HEK293T (cell line): Measurements from ENCODE around the gene GMDS.

ENCODE experiments used
- ARNT ChIP-seq: fragments of 450-650 bp; IDR thresholded peaks from 2 replicates; pipeline ENCODE4 v1.6.1; 2017; ENCODE audit warnings: mild to moderate bottlenecking
- BHLHE40 ChIP-seq: fragments of 450-650 bp; IDR thresholded peaks from 2 replicates; pipeline ENCODE4 v1.6.1; 2016; ENCODE audit warnings: mild to moderate bottlenecking, moderate library complexity, borderline replicate concordance
- ELF4 ChIP-seq: fragments of 450-650 bp; IDR thresholded peaks from 2 replicates; pipeline ENCODE4 v1.6.1; 2017; ENCODE audit warnings: antibody characterized with exemption
- FOXA1 ChIP-seq: fragments of 450-650 bp; IDR thresholded peaks from 2 replicates; pipeline ENCODE4 v1.6.1; 2016; ENCODE audit warnings: mild to moderate bottlenecking
- FOXK2 ChIP-seq: fragments of 450-650 bp; IDR thresholded peaks from 2 replicates; pipeline ENCODE4 v1.6.1; 2016; ENCODE audit warnings: mild to moderate bottlenecking
- HDGF ChIP-seq: fragments of 450-650 bp; IDR thresholded peaks from 2 replicates; pipeline ENCODE4 v1.6.1; 2017; ENCODE audit warnings: antibody characterized with exemption, borderline replicate concordance
- NFRKB ChIP-seq: fragments of 450-650 bp; IDR thresholded peaks from 2 replicates; pipeline ENCODE4 v1.6.1; 2016; ENCODE audit warnings: mild to moderate bottlenecking, moderate library complexity
- PKNOX1 ChIP-seq: fragments of 450-650 bp; IDR thresholded peaks from 2 replicates; pipeline ENCODE4 v1.6.1; 2016
- SP1 ChIP-seq: fragments of 450-650 bp; IDR thresholded peaks from 2 replicates; pipeline ENCODE4 v1.6.1; 2017
- SUZ12 ChIP-seq: fragments of 450-650 bp; IDR thresholded peaks from 2 replicates; pipeline ENCODE4 v1.6.1; 2016; ENCODE audit warnings: mild to moderate bottlenecking

DNA sequence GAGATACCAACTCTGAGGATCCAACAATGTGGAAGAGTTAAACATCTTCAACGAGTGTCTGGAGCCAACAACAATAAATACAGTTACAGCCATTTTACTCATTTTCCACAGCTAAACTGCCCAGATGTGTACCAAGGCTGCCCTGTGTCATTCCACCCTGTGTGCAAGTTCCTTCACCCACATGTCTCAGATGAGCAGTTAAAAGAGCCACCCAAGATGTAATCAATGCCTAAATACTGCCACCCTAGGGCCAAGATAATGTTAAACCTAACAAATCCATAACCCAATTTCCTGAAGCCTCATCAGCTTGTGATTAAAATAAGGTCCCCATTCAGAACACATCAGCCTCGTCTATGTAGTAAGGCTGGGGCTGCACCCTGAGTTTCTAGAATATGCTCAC is 59.9 kb downstream of the GMDS start:
- TF ChIP-seq BHLHE40, result no peak
- no peak for TF ChIP-seq NFRKB
- TF ChIP-seq SP1, result no peak
- no peak for TF ChIP-seq PKNOX1
- no peak for TF ChIP-seq FOXA1
- TF ChIP-seq ARNT, result no peak
- no peak for TF ChIP-seq FOXK2
- TF ChIP-seq HDGF, result no peak
- no peak for TF ChIP-seq ELF4
- TF ChIP-seq SUZ12, result no peak
